K562 (cell line): Measurements from ENCODE around the gene OPA3. TPM values are rescaled to one million over a fixed set of nuclear protein-coding genes. Genes with fewer than 3 reads are reported as not detected.

Experiments
- ATAC-seq: fragments of 200-7000 bp; cut with Tn5 transposase; 3 replicates; pipeline ENCODE4 v1.9.1; 2020; ENCODE audit warnings: moderate library complexity
- BruUV-seq: library from RNA; stranded (reverse); fragments of 400-500 nt; replicated peaks from 2 replicates; lab custom pipeline; 2021; lab: Mats Ljungman, UMichigan
- CTCF ChIA-PET: fragments of 300-600 bp; formaldehyde crosslinking; extraction: SDS; loops from one replicate; lab custom pipeline; 2021; ENCODE audit warnings: low intra/inter-chr PET ratio; lab: Yijun Ruan, JAX
- POLR2A ChIA-PET: fragments of 300-600, 350-650 bp; sonication (Branson Sonifier 250); formaldehyde crosslinking; extraction: SDS; loops from one replicate; lab custom pipeline; 2021; ENCODE audit warnings: antibody characterized with exemption, inconsistent platforms; lab: Yijun Ruan, JAX
- DNase-seq, 4 experiments: peaks; one replicate each; pipeline versions ENCODE4 v3.0.0 to v3.0.0-alpha.2; 2011 to 2018; ENCODE audit warnings: low spot score in 3 of 4, mixed read lengths in 3 of 4; ENCODE audit errors: extremely low read depth in 1 of 4
- FAIRE-seq: peaks from 2 replicates; lab custom pipeline; 2011; peaks lifted over from hg19 to GRCh38; lab: Jason Lieb, UNC
- H2AFZ ChIP-seq: 2 replicates; pipeline ENCODE4 v1.6.0; 2011; ENCODE audit warnings: low read depth, low read length, control low read depth, inconsistent platforms
- H3K27ac ChIP-seq: fragments of 200-600 bp; 3 replicates; pipeline ENCODE4 v1.8.0; 2011; ENCODE audit warnings: low read depth, mild to moderate bottlenecking, control low read depth, inconsistent platforms, low read length, moderate library complexity, mixed read lengths; ENCODE audit errors: extremely low read depth
- H3K27me3 ChIP-seq, 2 experiments: fragments of 300-600 bp in 1 of 2; 2 replicates in 1 of 2; 3 replicates in 1 of 2; pipeline versions ENCODE4 v1.6.0 to v1.8.0; 2011; ENCODE audit warnings: inconsistent platforms in 2 of 2, low read length in 2 of 2, mild to moderate bottlenecking in 1 of 2, mixed read lengths in 1 of 2, moderate library complexity in 1 of 2; ENCODE audit not compliant: control insufficient read depth in 2 of 2, insufficient read depth in 2 of 2
- H3K36me3 ChIP-seq: fragments of 300-600 bp; 3 replicates; pipeline ENCODE4 v1.8.0; 2011; ENCODE audit warnings: mild to moderate bottlenecking, low read length, inconsistent platforms; ENCODE audit not compliant: control insufficient read depth, insufficient read depth
- H3K4me1 ChIP-seq, 2 experiments: fragments of 200-600 bp in 1 of 2; replicated peaks in 1 of 2; 2 replicates in 1 of 2; 3 replicates in 1 of 2; pipeline versions ENCODE4 v1.5.1 to v1.8.0; 2011; ENCODE audit warnings: inconsistent platforms in 2 of 2, low read length in 2 of 2, mild to moderate bottlenecking in 1 of 2, mixed read lengths in 1 of 2, moderate library complexity in 1 of 2; ENCODE audit not compliant: control insufficient read depth in 2 of 2, insufficient read depth in 2 of 2
- H3K4me2 ChIP-seq: 2 replicates; pipeline ENCODE4 v1.6.1; 2011; ENCODE audit warnings: low read length, control low read depth, inconsistent platforms, mixed read lengths; ENCODE audit not compliant: insufficient read depth
- H3K4me3 ChIP-seq: fragments of 200-600 bp; sonication (generic), shearing (Covaris generic); 2 replicates; pipeline ENCODE4 v1.5.1; 2016; ENCODE audit warnings: control low read depth, inconsistent platforms
- H3K79me2 ChIP-seq: fragments of 200-600 bp; 3 replicates; pipeline ENCODE4 v1.8.0; 2011; ENCODE audit warnings: low read length, inconsistent platforms; ENCODE audit not compliant: control insufficient read depth, insufficient read depth
- H3K9ac ChIP-seq, 2 experiments: 2 replicates each; pipeline versions ENCODE4 v1.6.0 to v1.6.1; 2011; ENCODE audit warnings: low read depth in 2 of 2, low read length in 2 of 2, control low read depth in 1 of 2, inconsistent platforms in 1 of 2, mild to moderate bottlenecking in 1 of 2, mixed read lengths in 1 of 2; ENCODE audit not compliant: insufficient read depth in 1 of 2
- H3K9me1 ChIP-seq: one replicate; pipeline ENCODE4 v1.6.0; 2011; ENCODE audit warnings: inconsistent platforms, mild to moderate bottlenecking, low read length, moderate library complexity; ENCODE audit not compliant: control insufficient read depth, insufficient read depth
- H3K9me3 ChIP-seq: replicated peaks from 2 replicates; pipeline ENCODE4 v1.5.1; 2011; ENCODE audit warnings: low read depth, low read length, inconsistent platforms; ENCODE audit not compliant: control insufficient read depth, insufficient read depth
- H4K20me1 ChIP-seq: replicated peaks from 2 replicates; pipeline ENCODE4 v1.6.1; 2011; ENCODE audit warnings: low read length, inconsistent platforms, mixed read lengths; ENCODE audit not compliant: control insufficient read depth, insufficient read depth
- ARID2 ChIP-seq: fragments of 450-650 bp; IDR thresholded peaks from 2 replicates; pipeline ENCODE4 v1.6.1; 2017; ENCODE audit warnings: antibody characterized with exemption, mild to moderate bottlenecking
- BMI1 ChIP-seq: fragments of 150-350 bp; IDR thresholded peaks from 2 replicates; pipeline ENCODE4 v1.6.1; 2014; ENCODE audit warnings: low read length
- EGR1 ChIP-seq: fragments of 450-650 bp; conservative IDR thresholded peaks from 2 replicates; pipeline ENCODE4 v1.6.1; 2017; ENCODE audit warnings: mild to moderate bottlenecking
- HNRNPK ChIP-seq: fragments of 200-400 bp; formaldehyde crosslinking; IDR thresholded peaks from one replicate; pipeline ENCODE4 v1.6.1; 2018; ENCODE audit warnings: mild to moderate bottlenecking, low read depth, low read length; ENCODE audit not compliant: poor library complexity, severe bottlenecking
- MCM7 ChIP-seq, 2 experiments: fragments of 450-650 bp; IDR thresholded peaks; 2 replicates each; pipeline ENCODE4 v1.6.1; 2016 to 2018
- NFATC3 ChIP-seq: fragments of 450-650 bp; IDR thresholded peaks from 2 replicates; pipeline ENCODE4 v1.6.1; 2017; ENCODE audit warnings: mild to moderate bottlenecking
- NFRKB ChIP-seq: fragments of 450-650 bp; IDR thresholded peaks from 2 replicates; pipeline ENCODE4 v1.6.1; 2016; ENCODE audit warnings: low read depth
- PPARD ChIP-seq: fragments of 250-450 bp; sonication (Bioruptor Pico); IDR thresholded peaks from 2 replicates; pipeline ENCODE4 v1.8.0; 2022; ENCODE audit warnings: inconsistent platforms, mild to moderate bottlenecking, moderate library complexity
- SAFB2 ChIP-seq: fragments of 200-400 bp; formaldehyde crosslinking; IDR thresholded peaks from 2 replicates; pipeline ENCODE4 v1.6.1; 2018; ENCODE audit warnings: borderline replicate concordance, low read length, low read depth, moderate library complexity; ENCODE audit not compliant: severe bottlenecking
- SMAD2 ChIP-seq: fragments of 150-350 bp; IDR thresholded peaks from 2 replicates; pipeline ENCODE4 v1.6.1; 2014; ENCODE audit warnings: low read depth, mild to moderate bottlenecking, low read length
- STAG1 ChIP-seq: sonication (generic); formaldehyde crosslinking; IDR thresholded peaks from 2 replicates; pipeline ENCODE4 v1.5.0; 2020; ENCODE audit warnings: missing genetic modification reagents, borderline replicate concordance
- ZEB2 ChIP-seq: fragments of 450-650 bp; IDR thresholded peaks from 2 replicates; pipeline ENCODE4 v1.6.1; 2016
- ZNF282 ChIP-seq: sonication (generic); formaldehyde crosslinking; IDR thresholded peaks from 2 replicates; pipeline ENCODE4 v1.8.1; 2023; ENCODE audit warnings: missing genetic modification reagents
- ZNF444 ChIP-seq: fragments of 250-450 bp; sonication (Bioruptor Pico); IDR thresholded peaks from 2 replicates; pipeline ENCODE4 v1.4.0; 2020; ENCODE audit warnings: mild to moderate bottlenecking, moderate library complexity
- WGBS: fragments of 100-300 bp; shearing (Covaris generic); methylation state at CpG from one replicate; pipeline ENCODE4 v1.1.6; 2016; ENCODE audit warnings: low coverage, mixed read lengths; ENCODE audit not compliant: insufficient coverage; ENCODE audit errors: missing lambda C conversion rate; 5-methylcytosine and 5-hydroxymethylcytosine counted together
- in situ Hi-C: fragments of 300-500 bp; cut with MboI; formaldehyde crosslinking; loops from 4 replicates; pipeline ENCODE4 v1.15.0; 2018; ENCODE audit warnings: inconsistent platforms, mixed read lengths
- intact Hi-C: fragments of 100-400 bp; cut with micrococcal nuclease; formaldehyde crosslinking; loops from 2 replicates; pipeline ENCODE4 v1.14.2; 2022
- polyA plus RNA-seq, 8 experiments: library from polyadenylated mRNA; depleted of rRNA in 4 of 8; stranded (reverse) in 5 of 8; unstranded in 3 of 8; fragments of >200 nt; fragmentation: Nextera tagmentation in 2 of 8; fragmentation: Illumina TruSeq in 1 of 8; extraction: Ambion mirVana in 2 of 8; extraction: Trizol in 1 of 8; gene quantifications; 2 replicates each; pipeline versions ENCODE4 v1.2.1 to v1.2.3, GENCODE V29; 2011 to 2014; ENCODE audit warnings: inconsistent platforms in 1 of 8, missing spikeins in 1 of 8
- total RNA-seq, 7 experiments: library from RNA; depleted of rRNA in 6 of 7; stranded (reverse); fragments of >200 nt in 6 of 7; fragmentation: Illumina TruSeq in 2 of 7; extraction: Trizol in 2 of 7; gene quantifications; 2 replicates each; pipeline versions ENCODE4 v1.2.1 to v1.2.3, GENCODE V29; 2011 to 2021; ENCODE audit warnings: low replicate concordance in 1 of 7
- TF ChIP-seq, protein P1 (sequence below): IDR thresholded peaks from 2 replicates; pipeline ENCODE4 v1.6.1; 2011; ENCODE audit warnings: borderline replicate concordance, low read depth, mild to moderate bottlenecking, moderate library complexity, low read length; ENCODE audit not compliant: insufficient read depth, poor library complexity, severe bottlenecking
- TF ChIP-seq, protein P2 (sequence below): IDR thresholded peaks from 3 replicates; pipeline ENCODE4 v1.6.1; 2011; ENCODE audit warnings: borderline replicate concordance, mild to moderate bottlenecking; ENCODE audit not compliant: insufficient read length, insufficient read depth
- TF ChIP-seq, protein P3 (sequence below): sonication (generic); formaldehyde crosslinking; IDR thresholded peaks from 2 replicates; pipeline ENCODE4 v1.8.0; 2022; ENCODE audit warnings: missing genetic modification reagents, mild to moderate bottlenecking, moderate library complexity, borderline replicate concordance
- TF ChIP-seq, protein P4 (sequence below): fragments of 250-450 bp; sonication (Bioruptor Pico); IDR thresholded peaks from 2 replicates; pipeline ENCODE4 v1.5.1; 2021; ENCODE audit warnings: mild to moderate bottlenecking

The OPA3 gene
- total and polyA plus RNA-seq, 9 of the 15 experiments (the other 6 are each of a cell fraction or from before 2014, with no cell fraction given), result 1.4 to 18.8 (median 9.0) TPM

DNA sequence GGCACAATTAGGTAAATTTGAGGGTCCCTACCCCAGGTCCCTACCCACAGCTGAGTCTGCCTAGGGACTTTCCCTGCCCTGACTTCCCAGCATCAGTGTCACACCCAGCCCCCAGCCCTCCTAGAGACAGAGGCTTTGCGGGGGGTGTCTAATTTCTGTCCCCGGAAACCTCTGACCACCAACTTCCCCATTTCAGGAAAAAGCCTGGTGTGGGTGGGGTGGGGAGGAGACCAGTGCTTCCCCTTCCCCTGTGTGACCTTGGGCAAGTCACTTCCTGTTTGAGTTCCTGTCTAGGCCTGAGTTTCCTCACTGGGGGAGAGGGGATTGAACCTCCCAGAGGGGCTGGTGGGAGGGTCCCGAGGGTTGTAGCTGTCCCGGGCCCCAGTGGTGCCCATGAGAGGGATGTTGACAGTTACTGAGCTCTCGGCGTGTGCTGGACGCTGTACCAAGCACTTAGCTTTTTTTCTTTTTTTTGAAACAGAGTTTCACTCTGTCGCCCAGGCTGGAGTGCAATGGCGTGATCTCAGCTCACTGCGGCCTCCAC, 69.4 kb downstream of the OPA3 start:
- in situ Hi-C loops, result no loop called here
- POLR2A ChIA-PET, result interaction anchor here (0.6 to 1.6 kb wide), 8 partner anchors 9 to 202 kb away, joined by 3 to 8 read pairs (median 4); no protein-coding TSS in a partner anchor
- no TSS peak for BruUV-seq
- H3K27me3 ChIP-seq, result no peaks in the 10 kb centered on the region
- intact Hi-C loops, result no loop called here
- peak; percentile 38 to 84 (median 59) for DNase-seq
- no peaks in the 10 kb centered on the region for H3K9me3 ChIP-seq
- H3K9ac ChIP-seq, result peak overlapping the region; percentile 29 to 84
- peaks cover 72% of the 10 kb centered on the region for H3K79me2 ChIP-seq
- peak; percentile 89 for FAIRE-seq
- peaks cover 44 to 45% of the 10 kb centered on the region in 2 experiments for H3K4me1 ChIP-seq
- CTCF ChIA-PET, result no interaction called here
- peaks cover 5% of the 10 kb centered on the region; the same call in 1 of the 2 replicates for H4K20me1 ChIP-seq
- peaks cover 90% of the 10 kb centered on the region for H3K36me3 ChIP-seq
- H3K27ac ChIP-seq, result peak overlapping the region; percentile 73
- H3K9me1 ChIP-seq, result no peaks in the 10 kb centered on the region
- 12% methylated on average over 5 of the region's 10 CpGs for WGBS
- peak; percentile 69 for ATAC-seq
- no peak overlapping the region for H2AFZ ChIP-seq
- H3K4me2 ChIP-seq, result peak overlapping the region; percentile 50; the same call in 1 of the 2 replicates
- no peak overlapping the region for H3K4me3 ChIP-seq
- no peak for TF ChIP-seq ARID2
- TF ChIP-seq ZEB2, result 0 out of 2 replicates have a peak, but pooled peaks have one; percentile 30
- TF ChIP-seq, protein P1, sequence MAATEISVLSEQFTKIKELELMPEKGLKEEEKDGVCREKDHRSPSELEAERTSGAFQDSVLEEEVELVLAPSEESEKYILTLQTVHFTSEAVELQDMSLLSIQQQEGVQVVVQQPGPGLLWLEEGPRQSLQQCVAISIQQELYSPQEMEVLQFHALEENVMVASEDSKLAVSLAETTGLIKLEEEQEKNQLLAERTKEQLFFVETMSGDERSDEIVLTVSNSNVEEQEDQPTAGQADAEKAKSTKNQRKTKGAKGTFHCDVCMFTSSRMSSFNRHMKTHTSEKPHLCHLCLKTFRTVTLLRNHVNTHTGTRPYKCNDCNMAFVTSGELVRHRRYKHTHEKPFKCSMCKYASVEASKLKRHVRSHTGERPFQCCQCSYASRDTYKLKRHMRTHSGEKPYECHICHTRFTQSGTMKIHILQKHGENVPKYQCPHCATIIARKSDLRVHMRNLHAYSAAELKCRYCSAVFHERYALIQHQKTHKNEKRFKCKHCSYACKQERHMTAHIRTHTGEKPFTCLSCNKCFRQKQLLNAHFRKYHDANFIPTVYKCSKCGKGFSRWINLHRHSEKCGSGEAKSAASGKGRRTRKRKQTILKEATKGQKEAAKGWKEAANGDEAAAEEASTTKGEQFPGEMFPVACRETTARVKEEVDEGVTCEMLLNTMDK, result no peak
- TF ChIP-seq, protein P2, sequence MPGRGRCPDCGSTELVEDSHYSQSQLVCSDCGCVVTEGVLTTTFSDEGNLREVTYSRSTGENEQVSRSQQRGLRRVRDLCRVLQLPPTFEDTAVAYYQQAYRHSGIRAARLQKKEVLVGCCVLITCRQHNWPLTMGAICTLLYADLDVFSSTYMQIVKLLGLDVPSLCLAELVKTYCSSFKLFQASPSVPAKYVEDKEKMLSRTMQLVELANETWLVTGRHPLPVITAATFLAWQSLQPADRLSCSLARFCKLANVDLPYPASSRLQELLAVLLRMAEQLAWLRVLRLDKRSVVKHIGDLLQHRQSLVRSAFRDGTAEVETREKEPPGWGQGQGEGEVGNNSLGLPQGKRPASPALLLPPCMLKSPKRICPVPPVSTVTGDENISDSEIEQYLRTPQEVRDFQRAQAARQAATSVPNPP, result no peak
- no peak for TF ChIP-seq ZNF444 (CRISPR knock-in tag)
- TF ChIP-seq NFATC3, result no peak
- no peak for TF ChIP-seq SMAD2
- no peak for TF ChIP-seq BMI1
- TF ChIP-seq, protein P3, sequence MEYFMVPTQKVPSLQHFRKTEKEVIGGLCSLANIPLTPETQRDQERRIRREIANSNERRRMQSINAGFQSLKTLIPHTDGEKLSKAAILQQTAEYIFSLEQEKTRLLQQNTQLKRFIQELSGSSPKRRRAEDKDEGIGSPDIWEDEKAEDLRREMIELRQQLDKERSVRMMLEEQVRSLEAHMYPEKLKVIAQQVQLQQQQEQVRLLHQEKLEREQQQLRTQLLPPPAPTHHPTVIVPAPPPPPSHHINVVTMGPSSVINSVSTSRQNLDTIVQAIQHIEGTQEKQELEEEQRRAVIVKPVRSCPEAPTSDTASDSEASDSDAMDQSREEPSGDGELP (CRISPR knock-in tag), result peak; percentile 49; the same call in 1 of the 2 replicates
- TF ChIP-seq, protein P4, sequence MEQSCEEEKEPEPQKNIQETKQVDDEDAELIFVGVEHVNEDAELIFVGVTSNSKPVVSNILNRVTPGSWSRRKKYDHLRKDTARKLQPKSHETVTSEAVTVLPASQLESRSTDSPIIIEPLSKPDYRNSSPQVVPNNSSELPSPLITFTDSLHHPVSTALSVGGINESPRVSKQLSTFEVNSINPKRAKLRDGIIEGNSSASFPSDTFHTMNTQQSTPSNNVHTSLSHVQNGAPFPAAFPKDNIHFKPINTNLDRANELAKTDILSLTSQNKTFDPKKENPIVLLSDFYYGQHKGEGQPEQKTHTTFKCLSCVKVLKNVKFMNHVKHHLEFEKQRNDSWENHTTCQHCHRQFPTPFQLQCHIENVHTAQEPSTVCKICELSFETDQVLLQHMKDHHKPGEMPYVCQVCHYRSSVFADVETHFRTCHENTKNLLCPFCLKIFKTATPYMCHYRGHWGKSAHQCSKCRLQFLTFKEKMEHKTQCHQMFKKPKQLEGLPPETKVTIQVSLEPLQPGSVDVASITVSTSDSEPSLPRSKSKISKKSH, result no peak
- no peak for TF ChIP-seq NFRKB
- TF ChIP-seq SAFB2, result no peak
- no peak for TF ChIP-seq ZNF282 (CRISPR knock-in tag)
- TF ChIP-seq PPARD (CRISPR knock-in tag), result no peak
- peak; percentile 53; the same call in 1 of the 2 replicates for TF ChIP-seq EGR1
- TF ChIP-seq HNRNPK, result no peak
- no peak for TF ChIP-seq STAG1 (CRISPR knock-in tag)
- no peak for TF ChIP-seq MCM7 (IDR thresholded peaks at IDR 0.05)
